ENCODE data around the gene FXR2. TPM values are rescaled to one million over a fixed set of nuclear protein-coding genes. Genes with fewer than 3 reads are reported as not detected.

Gene FXR2
- total RNA-seq, 4 donors from 2014 or later: 32.1 to 35.7 (median 33.9) TPM

DNA sequence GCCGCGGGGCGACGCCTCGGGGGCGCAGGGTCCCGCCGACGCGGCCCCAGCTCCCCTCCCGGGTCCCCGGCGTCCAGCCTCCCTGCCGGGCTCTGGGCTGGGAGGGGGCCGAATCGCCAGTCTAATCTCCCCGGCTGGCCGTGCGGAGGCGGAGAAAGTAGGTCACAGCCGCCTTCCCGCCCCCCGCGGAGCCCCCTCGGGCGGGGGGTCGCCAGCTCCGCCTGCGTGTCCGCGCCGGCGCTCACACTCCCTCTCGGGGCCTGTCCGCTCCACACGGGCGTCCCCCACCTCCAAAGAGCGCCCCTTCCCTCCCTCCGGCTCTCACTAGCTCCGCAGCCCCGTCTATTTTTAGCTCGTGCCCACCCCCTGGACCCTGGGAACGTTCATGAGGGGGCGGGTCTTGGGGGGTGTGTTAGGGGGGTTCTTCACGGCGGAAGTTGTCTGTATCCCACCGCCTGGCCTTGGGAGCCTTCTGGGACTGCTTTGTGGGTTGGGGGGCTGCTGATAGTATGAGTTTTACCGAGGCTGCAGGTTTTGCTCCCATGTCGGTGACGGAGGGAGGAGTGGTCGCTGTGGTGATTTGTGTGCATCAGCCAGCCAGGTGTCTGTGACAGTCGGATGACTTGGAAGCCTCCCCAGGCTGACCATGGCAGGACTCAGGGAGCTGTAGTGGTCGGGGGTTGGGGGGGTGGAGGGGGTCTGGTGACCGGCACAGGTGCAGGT lies 37.1 kb upstream of the FXR2 start:
- 7% methylated on average over 27 to 38 of the region's 54 CpGs for WGBS, 2 donors
- intact Hi-C loops (cut with DNase I; ENCODE audit: low total_unique reads): no loop called here
- H3K4me3 ChIP-seq (ENCODE audit: low read depth, poor library complexity, severe bottlenecking): no peak overlapping the region
- TF ChIP-seq, protein P1, sequence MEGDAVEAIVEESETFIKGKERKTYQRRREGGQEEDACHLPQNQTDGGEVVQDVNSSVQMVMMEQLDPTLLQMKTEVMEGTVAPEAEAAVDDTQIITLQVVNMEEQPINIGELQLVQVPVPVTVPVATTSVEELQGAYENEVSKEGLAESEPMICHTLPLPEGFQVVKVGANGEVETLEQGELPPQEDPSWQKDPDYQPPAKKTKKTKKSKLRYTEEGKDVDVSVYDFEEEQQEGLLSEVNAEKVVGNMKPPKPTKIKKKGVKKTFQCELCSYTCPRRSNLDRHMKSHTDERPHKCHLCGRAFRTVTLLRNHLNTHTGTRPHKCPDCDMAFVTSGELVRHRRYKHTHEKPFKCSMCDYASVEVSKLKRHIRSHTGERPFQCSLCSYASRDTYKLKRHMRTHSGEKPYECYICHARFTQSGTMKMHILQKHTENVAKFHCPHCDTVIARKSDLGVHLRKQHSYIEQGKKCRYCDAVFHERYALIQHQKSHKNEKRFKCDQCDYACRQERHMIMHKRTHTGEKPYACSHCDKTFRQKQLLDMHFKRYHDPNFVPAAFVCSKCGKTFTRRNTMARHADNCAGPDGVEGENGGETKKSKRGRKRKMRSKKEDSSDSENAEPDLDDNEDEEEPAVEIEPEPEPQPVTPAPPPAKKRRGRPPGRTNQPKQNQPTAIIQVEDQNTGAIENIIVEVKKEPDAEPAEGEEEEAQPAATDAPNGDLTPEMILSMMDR (IDR thresholded peaks at IDR 0.05): no peak
- no peak for TF ChIP-seq POLR2A (IDR thresholded peaks at IDR 0.05)
- DNase-seq (ENCODE audit: low spot score in 2 of 2): no peak

DNA sequence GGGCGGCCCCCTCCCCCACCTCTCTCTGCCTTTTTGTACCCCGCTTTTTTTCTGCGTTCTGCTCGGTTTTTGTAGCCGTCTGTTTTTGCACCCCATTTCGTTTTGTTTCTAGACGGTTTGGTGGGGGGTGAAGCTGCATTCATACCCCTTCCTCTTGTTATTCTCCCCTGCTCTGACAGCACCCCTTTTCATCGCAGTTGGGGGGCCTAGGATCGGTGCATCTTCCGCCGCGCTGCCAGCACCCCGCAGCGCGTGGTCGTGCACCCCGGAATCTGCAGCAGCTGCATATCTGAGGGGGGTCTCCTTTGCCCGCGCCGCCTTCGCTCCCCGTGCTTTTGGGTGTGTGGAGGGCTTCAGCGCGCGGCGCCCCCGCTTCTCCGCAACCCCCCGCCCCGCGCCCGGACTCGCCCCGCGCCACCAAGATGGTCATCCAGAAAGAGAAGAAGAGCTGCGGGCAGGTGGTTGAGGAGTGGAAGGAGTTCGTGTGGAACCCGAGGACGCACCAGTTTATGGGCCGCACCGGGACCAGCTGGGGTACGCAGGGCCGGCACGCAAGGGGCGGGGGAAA lies 36.5 kb upstream of the FXR2 start:
- WGBS, 2 donors: 0 to 2% methylated on average over 27 to 40 of the region's 45 CpGs
- TF ChIP-seq, protein P1 (IDR thresholded peaks at IDR 0.05): no peak
- TF ChIP-seq POLR2A (IDR thresholded peaks at IDR 0.05): no peak
- H3K4me3 ChIP-seq (ENCODE audit: low read depth, poor library complexity, severe bottlenecking): peak overlapping the region; percentile 16
- no peak for DNase-seq (ENCODE audit: low spot score in 2 of 2)
- intact Hi-C loops (cut with DNase I; ENCODE audit: low total_unique reads): no loop called here

DNA sequence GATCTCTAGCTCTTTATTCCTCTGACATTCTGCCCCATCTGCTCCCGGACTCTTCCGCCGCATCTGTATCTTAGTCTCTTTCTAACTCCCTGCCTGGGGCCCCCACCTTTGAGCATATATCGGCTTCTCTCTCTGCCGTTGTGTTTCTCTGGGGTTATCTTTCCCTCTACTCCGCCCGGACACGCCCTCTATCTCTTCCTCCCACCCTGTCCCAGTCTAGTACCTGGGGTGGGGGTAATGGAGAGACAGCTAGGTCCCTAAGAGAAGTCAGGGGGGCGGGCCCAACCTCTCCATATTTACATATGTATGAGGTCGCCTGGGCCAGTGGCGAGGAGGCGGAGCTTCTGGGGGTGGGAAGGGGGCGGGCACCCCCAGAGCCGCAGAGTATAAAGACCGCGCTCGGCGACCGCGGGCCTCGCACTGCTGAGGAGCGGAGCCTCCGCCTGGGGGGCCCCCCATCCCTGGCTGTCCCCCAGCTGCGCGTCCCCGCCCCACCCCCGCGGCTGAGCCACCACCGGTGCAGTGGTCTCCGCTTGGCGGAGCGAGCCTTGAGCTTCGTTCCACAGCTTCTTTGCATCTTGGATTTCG lies 35.9 kb upstream of the FXR2 start, which contains the start of gene ATP1B2:
TSS of gene ATP1B2 (plus strand) at position 418 of the 588 bp plus-strand sequence. CDS start 593 bp downstream, outside the sequence.
- intact Hi-C loops (cut with DNase I; ENCODE audit: low total_unique reads): no loop called here
- peak; percentile 41 to 89 for DNase-seq (ENCODE audit: low spot score in 2 of 2)
- 1 to 2% methylated on average over 22 to 34 of the region's 34 CpGs for WGBS, 2 donors
- TF ChIP-seq, protein P1 (IDR thresholded peaks at IDR 0.05): no peak
- no peak for TF ChIP-seq POLR2A (IDR thresholded peaks at IDR 0.05)
- peak within 1 kb of the TSS; percentile 16 for H3K4me3 ChIP-seq (ENCODE audit: low read depth, poor library complexity, severe bottlenecking)

DNA sequence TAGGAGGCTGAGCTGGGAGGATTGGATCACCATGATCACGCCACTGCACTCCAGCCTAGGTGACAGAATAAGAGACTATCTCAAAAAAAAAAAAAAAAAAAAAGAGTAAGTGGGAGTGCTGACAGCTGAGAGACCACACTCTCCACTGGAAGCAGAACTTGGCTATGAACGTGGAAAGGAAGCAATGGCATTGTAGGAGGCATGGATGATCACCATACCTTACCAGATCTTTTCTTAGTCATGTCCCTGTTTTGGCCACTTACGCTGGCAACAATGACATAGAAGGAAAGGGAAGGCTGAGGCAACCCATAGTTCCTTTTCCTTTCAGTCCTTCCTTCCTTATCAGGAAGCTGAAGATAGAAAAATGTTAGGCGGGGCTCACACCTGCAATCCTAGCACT lies 32.3 kb upstream of the FXR2 start:
- WGBS, 2 donors: 75 to 77% methylated on average over 4 of the region's 4 CpGs
- DNase-seq (ENCODE audit: low spot score in 2 of 2): no peak
- intact Hi-C loops (cut with DNase I; ENCODE audit: low total_unique reads): no loop called here
- TF ChIP-seq, protein P1 (IDR thresholded peaks at IDR 0.05): no peak
- TF ChIP-seq POLR2A (IDR thresholded peaks at IDR 0.05): no peak
- H3K4me3 ChIP-seq (ENCODE audit: low read depth, poor library complexity, severe bottlenecking): no peak overlapping the region

DNA sequence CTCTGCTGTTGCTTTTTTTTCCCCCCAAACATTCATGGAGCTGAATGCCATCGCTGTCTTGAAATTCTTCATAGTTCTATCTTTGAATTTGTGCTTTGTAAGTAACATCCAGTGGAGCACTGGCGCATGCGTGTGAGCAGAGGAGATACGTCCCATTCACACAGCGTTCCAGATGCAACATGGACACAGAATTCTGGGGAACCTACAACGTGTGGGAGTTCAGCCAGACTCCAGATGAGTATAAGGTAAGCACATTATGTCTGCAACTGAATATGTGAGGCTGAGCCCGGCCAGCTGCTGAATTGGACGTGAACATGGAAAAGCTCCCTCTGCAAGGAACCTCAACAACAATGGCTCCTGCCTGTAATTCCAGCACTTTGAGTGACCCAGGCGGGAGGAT lies 31.8 kb upstream of the FXR2 start:
- TF ChIP-seq, protein P1 (IDR thresholded peaks at IDR 0.05): no peak
- no peak for TF ChIP-seq POLR2A (IDR thresholded peaks at IDR 0.05)
- DNase-seq (ENCODE audit: low spot score in 2 of 2): no peak
- 78 to 79% methylated on average over 8 to 9 of the region's 9 CpGs for WGBS, 2 donors
- intact Hi-C loops (cut with DNase I; ENCODE audit: low total_unique reads): no loop called here
- no peak overlapping the region for H3K4me3 ChIP-seq (ENCODE audit: low read depth, poor library complexity, severe bottlenecking)

Data from lower leg skin (tissue), 4 donors.